Calu3 (cell line): ENCODE measurements around the gene HELZ. TPM values are rescaled to one million over a fixed set of nuclear protein-coding genes. Genes with fewer than 3 reads are reported as not detected.

ENCODE experiments used
- BruUV-seq: library from RNA; stranded (reverse); fragments of 400-500 nt; replicated peaks from 2 replicates; lab custom pipeline; 2021; lab: Mats Ljungman, UMichigan
- CTCF ChIA-PET: fragments of 300-600 bp; sonication (Branson Sonifier 250); formaldehyde crosslinking; loops from one replicate; lab custom pipeline; 2022; ENCODE audit warnings: antibody characterized with exemption; lab: Charles Lee
- DNase-seq: peaks from one replicate; pipeline ENCODE4 v3.0.0; 2022
- H3K27ac Mint-ChIP-seq: one replicate; pipeline ENCODE4 v1.8.0; 2022; ENCODE audit warnings: mixed read lengths; ENCODE audit not compliant: unreplicated experiment
- H3K27me3 Mint-ChIP-seq: one replicate; pipeline ENCODE4 v1.8.0; 2022; ENCODE audit warnings: mixed read lengths; ENCODE audit not compliant: unreplicated experiment
- H3K36me3 Mint-ChIP-seq: one replicate; pipeline ENCODE4 v1.8.0; 2022; ENCODE audit warnings: mild to moderate bottlenecking, moderate library complexity, mixed read lengths; ENCODE audit not compliant: insufficient read depth, unreplicated experiment
- H3K4me1 Mint-ChIP-seq: one replicate; pipeline ENCODE4 v1.8.0; 2022; ENCODE audit warnings: mild to moderate bottlenecking, low read depth, mixed read lengths; ENCODE audit not compliant: unreplicated experiment
- H3K4me3 Mint-ChIP-seq: one replicate; pipeline ENCODE4 v1.8.0; 2022; ENCODE audit warnings: mild to moderate bottlenecking, low read depth, moderate library complexity, mixed read lengths; ENCODE audit not compliant: unreplicated experiment
- H3K9me3 Mint-ChIP-seq: one replicate; pipeline ENCODE4 v1.8.0; 2022; ENCODE audit warnings: low read depth, mixed read lengths; ENCODE audit not compliant: unreplicated experiment
- CTCF ChIP-seq: fragments of 200-600 bp; IDR thresholded peaks from one replicate; pipeline ENCODE4 v1.8.0; 2022; ENCODE audit warnings: antibody characterized with exemption; ENCODE audit not compliant: unreplicated experiment
- intact Hi-C: fragments of 100-400 bp; cut with micrococcal nuclease; formaldehyde crosslinking; loops from one replicate; pipeline ENCODE4 v1.10.0; 2022; ENCODE audit not compliant: unreplicated experiment
- total RNA-seq: library from RNA; stranded (reverse); gene quantifications from 2 replicates; pipeline ENCODE4 v1.2.3, GENCODE V29; 2022

Gene HELZ
- total RNA-seq, 1 experiment from 2014 or later = 60.8 TPM

GRCh38 chr17:67046398-67046797 lies 198.6 kb downstream of the HELZ start:
- no peak for TF ChIP-seq CTCF
- Mint-ChIP-seq H3K27ac (no peak overlapping the region), H3K4me3 (no peak overlapping the region), H3K9me3 (peaks cover 4% of the 10 kb centered on the region), H3K36me3 (no peaks in the 10 kb centered on the region), H3K27me3 (peaks cover 58% of the 10 kb centered on the region), H3K4me1 (no peaks in the 10 kb centered on the region)
- no TSS peak for BruUV-seq
- no peak for DNase-seq
- intact Hi-C loops = no loop called here
- CTCF ChIA-PET = no interaction called here

- Mint-ChIP-seq H3K27me3 (peaks cover 64% of the 10 kb centered on the region), H3K36me3 (no peaks in the 10 kb centered on the region), H3K4me1 (no peaks in the 10 kb centered on the region), H3K4me3 (no peak overlapping the region), H3K27ac (no peak overlapping the region), H3K9me3 (peaks cover 4% of the 10 kb centered on the region)
- no TSS peak for BruUV-seq
- no peak for TF ChIP-seq CTCF
- CTCF ChIA-PET = interaction anchor here (0.6 kb wide), 1 partner anchor 30 kb away, joined by 3 read pairs; no protein-coding TSS in a partner anchor
- DNase-seq = no peak
- intact Hi-C loops = no loop called here
Observed at GRCh38 chr17:67044940-67045339, 200.1 kb downstream of the HELZ start.

- no peak for TF ChIP-seq CTCF
- Mint-ChIP-seq H3K27ac (no peak within 1 kb of the TSS), H3K9me3 (peaks cover 4% of the 10 kb centered on the region), H3K4me1 (no peaks in the 10 kb centered on the region), H3K4me3 (no peak within 1 kb of the TSS), H3K36me3 (no peaks in the 10 kb centered on the region), H3K27me3 (peaks cover 63% of the 10 kb centered on the region)
- CTCF ChIA-PET = interaction anchor here (0.6 kb wide), 1 partner anchor 30 kb away, joined by 3 read pairs; no protein-coding TSS in a partner anchor
- no TSS peak for BruUV-seq
- no peak for DNase-seq
- intact Hi-C loops = no loop called here
Observed at GRCh38 chr17:67044016-67044772, 200.8 kb downstream of the HELZ start, which contains the start of gene CACNG1. CACNG1 (plus strand) TSS chr17:67044554; CDS start chr17:67044661, 107 bp downstream.

- Mint-ChIP-seq H3K27me3 (peaks cover 54% of the 10 kb centered on the region), H3K27ac (no peak overlapping the region), H3K9me3 (no peaks in the 10 kb centered on the region), H3K4me3 (no peak overlapping the region), H3K36me3 (no peaks in the 10 kb centered on the region), H3K4me1 (no peaks in the 10 kb centered on the region)
- BruUV-seq = no TSS peak
- no peak for TF ChIP-seq CTCF
- intact Hi-C loops = no loop called here
- CTCF ChIA-PET = no interaction called here
- no peak for DNase-seq
Observed at GRCh38 chr17:67043283-67043682, 201.7 kb downstream of the HELZ start.
